Erythroblast (primary cell): Measurements from ENCODE around the gene GPNMB.

ENCODE experiments used
- GATA1 ChIP-seq: IDR thresholded peaks from 2 replicates; pipeline ENCODE4 v1.6.1; 2011; ENCODE audit warnings: low read depth, mild to moderate bottlenecking, control low read depth, low read length, moderate library complexity
- POLR2A ChIP-seq: IDR thresholded peaks from 2 replicates; pipeline ENCODE4 v1.6.1; 2011; ENCODE audit warnings: mild to moderate bottlenecking, low read length

DNA sequence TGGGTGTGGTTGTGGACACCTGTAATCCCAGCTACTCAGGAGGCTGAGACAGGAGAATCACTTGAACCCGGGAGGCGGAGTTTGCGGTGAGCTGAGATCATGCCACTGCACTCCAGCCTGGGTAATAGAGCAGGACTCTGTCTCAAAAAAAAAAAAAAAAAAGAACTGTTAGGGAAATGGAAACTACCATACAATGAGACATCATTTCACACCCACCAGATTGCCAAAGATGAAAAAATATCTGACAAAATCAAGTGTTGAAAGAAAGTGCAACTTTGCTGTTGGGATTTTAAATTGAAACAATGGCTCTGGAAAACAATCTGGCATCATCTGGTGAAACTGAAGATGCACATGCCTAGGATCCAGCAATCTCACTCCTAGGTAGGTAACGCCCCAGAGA, 36.5 kb downstream of the GPNMB start:
- TF ChIP-seq POLR2A: no peak
- TF ChIP-seq GATA1: no peak
